ENCODE results near the gene SMAD7.
A peak's percentile ranks its signal among the peaks of the same experiment; 100 is the strongest.

Gene SMAD7

DNA sequence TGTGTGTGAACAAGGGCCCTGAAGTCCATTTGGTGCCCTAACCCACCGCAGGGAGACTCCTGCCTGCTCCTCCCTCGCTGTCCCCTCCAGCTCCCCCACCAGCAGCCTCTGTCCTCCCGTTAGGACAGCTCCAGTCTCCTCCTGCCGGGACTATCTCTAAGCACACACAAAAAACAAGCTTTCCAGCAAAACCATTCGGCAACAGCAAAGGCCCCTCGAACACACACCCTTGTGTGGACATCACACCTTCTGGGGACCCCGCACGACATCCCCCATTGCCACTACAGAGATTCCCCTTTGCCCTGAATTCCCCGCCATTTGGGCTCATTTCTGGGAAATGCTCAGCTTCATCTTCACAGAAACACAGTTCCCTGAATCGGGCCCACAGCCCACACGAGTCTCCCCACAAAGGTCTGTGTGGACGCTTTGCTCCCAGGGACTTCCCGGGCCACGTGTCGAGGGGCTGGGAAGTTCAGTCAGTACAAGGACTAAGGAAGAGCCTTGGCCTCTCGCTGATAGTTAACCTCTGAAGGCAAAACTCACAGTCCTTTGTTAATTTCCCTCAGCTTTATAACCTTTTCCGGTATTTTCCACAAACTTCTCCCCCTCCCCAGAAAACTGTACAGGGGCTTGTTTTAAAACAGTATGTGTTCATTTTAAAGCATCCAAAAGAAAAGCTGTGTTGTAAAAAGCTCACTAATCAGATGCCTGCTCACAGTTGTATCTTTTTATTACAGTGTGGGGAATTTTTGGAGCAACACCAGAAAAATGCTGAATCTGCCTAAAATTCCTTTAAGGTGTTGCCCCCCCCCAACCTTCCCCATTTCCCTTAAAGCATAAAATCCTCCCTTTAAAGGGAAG, 25.9 kb downstream of the SMAD7 start:
- TF ChIP-seq, protein P1, sequence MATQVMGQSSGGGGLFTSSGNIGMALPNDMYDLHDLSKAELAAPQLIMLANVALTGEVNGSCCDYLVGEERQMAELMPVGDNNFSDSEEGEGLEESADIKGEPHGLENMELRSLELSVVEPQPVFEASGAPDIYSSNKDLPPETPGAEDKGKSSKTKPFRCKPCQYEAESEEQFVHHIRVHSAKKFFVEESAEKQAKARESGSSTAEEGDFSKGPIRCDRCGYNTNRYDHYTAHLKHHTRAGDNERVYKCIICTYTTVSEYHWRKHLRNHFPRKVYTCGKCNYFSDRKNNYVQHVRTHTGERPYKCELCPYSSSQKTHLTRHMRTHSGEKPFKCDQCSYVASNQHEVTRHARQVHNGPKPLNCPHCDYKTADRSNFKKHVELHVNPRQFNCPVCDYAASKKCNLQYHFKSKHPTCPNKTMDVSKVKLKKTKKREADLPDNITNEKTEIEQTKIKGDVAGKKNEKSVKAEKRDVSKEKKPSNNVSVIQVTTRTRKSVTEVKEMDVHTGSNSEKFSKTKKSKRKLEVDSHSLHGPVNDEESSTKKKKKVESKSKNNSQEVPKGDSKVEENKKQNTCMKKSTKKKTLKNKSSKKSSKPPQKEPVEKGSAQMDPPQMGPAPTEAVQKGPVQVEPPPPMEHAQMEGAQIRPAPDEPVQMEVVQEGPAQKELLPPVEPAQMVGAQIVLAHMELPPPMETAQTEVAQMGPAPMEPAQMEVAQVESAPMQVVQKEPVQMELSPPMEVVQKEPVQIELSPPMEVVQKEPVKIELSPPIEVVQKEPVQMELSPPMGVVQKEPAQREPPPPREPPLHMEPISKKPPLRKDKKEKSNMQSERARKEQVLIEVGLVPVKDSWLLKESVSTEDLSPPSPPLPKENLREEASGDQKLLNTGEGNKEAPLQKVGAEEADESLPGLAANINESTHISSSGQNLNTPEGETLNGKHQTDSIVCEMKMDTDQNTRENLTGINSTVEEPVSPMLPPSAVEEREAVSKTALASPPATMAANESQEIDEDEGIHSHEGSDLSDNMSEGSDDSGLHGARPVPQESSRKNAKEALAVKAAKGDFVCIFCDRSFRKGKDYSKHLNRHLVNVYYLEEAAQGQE (IDR thresholded peaks at IDR 0.05; ENCODE audit: insufficient read depth in 1 of 2, low read depth in 2 of 2, low read length in 2 of 2), result 0 out of 4 replicates have a peak, but pooled peaks of 1 of the 2 experiments have one; percentile 45
- no peak for TF ChIP-seq SIN3A (IDR thresholded peaks at IDR 0.05; ENCODE audit: borderline replicate concordance, insufficient read depth, low read length)

DNA sequence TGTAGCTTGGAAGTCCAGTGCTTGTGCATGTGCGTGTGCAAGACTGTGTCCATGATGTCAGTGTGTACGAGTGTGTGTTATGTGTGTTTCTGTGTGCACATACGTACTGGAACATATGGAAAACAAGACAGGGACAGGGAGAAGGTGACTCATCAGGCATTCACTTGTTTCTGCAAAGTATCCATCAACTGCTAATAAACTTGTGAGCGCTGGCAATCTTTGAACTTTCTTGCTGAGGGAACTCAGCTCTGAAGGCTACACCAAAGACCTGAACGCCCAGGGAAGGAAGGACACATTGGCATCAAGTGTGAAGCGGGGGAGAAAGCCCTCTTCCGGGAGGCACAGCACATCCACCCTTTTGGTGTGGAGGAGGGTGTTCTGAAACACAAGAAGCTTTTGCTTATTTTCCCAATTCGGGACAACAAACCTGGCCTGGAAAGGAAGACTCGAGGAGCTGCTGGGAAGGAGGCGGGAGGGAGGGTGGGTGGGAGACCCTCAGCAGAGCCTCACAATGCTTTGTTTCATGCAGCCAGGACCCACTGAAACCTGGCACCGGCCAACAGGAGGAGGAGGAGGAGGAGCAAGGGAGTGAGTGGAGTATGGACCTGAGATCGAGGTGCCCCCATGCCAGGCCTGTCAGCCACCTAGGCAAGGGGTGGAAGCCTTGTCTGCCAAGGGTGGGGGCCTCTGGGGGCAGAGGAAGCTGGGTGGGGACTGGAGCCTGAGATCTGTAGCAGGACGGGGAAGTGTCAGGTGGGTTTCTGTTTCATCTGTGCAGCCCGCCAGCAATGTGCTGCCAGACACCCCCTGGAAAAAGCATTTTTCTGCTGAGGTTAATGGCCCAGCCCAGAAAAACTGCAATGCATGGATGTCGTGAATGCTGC, 26.8 kb downstream of the SMAD7 start:
- TF ChIP-seq TAF1 (IDR thresholded peaks at IDR 0.05; ENCODE audit: borderline replicate concordance, insufficient read depth, low read length) (no peak), FOXP2 (optimal IDR thresholded peaks at IDR 0.05; ENCODE audit: borderline replicate concordance, extremely low read depth, extremely low read length, insufficient read depth) (peak; percentile 48)

DNA sequence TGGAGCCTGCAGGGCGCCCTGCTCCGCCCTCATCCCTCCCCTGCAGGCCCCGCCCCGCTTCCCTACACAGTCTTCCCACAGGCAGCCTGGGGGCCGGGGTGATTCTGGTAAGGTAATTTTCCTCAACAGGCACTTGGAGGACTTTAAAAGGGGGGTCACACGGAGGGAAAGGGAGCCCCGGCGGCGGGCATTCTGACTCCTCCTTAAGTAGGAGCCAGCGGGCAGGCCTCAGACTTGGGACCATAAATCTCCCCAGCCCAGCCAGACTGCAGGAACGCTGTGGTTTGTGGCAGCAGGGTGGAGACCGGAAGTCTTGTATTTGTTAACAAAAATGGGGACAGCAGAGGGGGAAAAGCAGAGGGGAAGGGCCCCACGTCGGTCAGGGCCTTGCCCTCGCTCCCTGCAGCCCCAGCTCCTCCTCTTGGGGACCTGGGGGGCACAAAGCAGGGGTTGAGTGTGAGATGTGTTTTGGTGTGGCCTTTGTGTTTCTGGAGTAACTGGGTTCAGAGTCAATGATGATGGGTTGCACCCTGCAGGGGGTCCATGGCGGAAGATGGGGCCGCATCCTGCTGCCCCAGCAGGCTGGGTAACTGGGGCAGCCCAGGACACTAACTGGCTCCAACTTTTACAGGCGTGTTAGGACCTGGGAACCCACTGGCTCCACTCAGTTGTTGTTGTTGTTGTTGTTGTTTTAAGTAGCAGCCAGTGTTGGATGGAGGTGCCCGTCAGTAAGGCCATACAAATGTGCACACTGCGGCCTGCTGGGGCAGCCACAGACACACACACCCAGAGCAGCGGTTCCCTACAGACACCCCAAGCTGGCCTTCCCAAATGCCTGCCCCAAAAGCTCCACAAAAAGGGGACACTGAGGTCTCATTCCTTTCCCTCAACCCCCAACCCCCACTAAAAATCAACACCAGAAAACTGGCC, 27.7 kb downstream of the SMAD7 start:
- TF ChIP-seq FOXP2 (optimal IDR thresholded peaks at IDR 0.05; ENCODE audit: borderline replicate concordance, extremely low read depth, extremely low read length, insufficient read depth), result peak; percentile 33
- no peak for TF ChIP-seq SIN3A (IDR thresholded peaks at IDR 0.05; ENCODE audit: borderline replicate concordance, insufficient read depth, low read length)
- TF ChIP-seq, protein P1 (IDR thresholded peaks at IDR 0.05; ENCODE audit: insufficient read depth in 1 of 2, low read depth in 2 of 2, low read length in 2 of 2), result no peak
- no peak for TF ChIP-seq TAF1 (IDR thresholded peaks at IDR 0.05; ENCODE audit: borderline replicate concordance, insufficient read depth, low read length)
- no peak for TF ChIP-seq POLR2AphosphoS5 (IDR thresholded peaks at IDR 0.05; ENCODE audit: low read depth, low read length)

DNA sequence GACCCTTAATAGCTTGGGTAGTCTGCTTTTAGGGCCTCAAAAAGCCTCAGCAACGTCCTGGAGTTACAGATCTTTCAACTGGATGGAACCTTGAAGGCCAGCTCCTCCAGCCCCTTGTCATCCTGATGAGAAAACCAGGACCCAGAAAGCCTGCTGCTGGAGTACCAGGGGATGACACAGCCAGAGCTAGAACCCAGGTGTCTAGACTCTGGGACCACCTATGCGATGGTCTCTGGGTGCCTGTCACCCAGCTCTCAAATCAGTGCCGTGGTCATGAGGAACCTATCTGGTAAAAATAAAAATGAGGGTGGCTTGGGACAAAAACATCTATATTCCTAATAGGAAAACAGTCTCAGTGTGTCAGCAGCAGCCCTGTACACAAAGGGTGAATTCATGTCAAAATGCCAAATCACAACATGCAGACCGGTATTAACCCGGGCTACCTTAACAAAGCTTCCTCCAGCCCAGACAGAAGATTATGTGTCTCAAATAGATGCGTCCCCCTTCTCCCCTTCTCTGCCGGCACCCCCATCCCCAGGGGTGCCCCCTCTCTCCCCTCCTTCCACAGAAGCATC, 28.5 kb downstream of the SMAD7 start:
- TF ChIP-seq POLR2AphosphoS5 (IDR thresholded peaks at IDR 0.05; ENCODE audit: low read depth, low read length) (no peak), FOXP2 (optimal IDR thresholded peaks at IDR 0.05; ENCODE audit: borderline replicate concordance, extremely low read depth, extremely low read length, insufficient read depth) (no peak), TAF1 (IDR thresholded peaks at IDR 0.05; ENCODE audit: borderline replicate concordance, insufficient read depth, low read length) (no peak), SIN3A (IDR thresholded peaks at IDR 0.05; ENCODE audit: borderline replicate concordance, insufficient read depth, low read length) (no peak)
- TF ChIP-seq, protein P1 (IDR thresholded peaks at IDR 0.05; ENCODE audit: insufficient read depth in 1 of 2, low read depth in 2 of 2, low read length in 2 of 2), result no peak
